K562 (cell line): ENCODE results near the gene IFFO2. TPM values are rescaled to one million over a fixed set of nuclear protein-coding genes. Genes with fewer than 3 reads are reported as not detected.
A peak's percentile ranks its signal among the peaks of the same experiment; 100 is the strongest.

ENCODE experiments used
- ATF7 ChIP-seq: fragments of 450-650 bp; IDR thresholded peaks from 2 replicates; pipeline ENCODE4 v1.7.1; 2014; ENCODE audit warnings: mild to moderate bottlenecking, moderate library complexity
- BHLHE40 ChIP-seq: IDR thresholded peaks from 2 replicates; pipeline ENCODE4 v1.6.1; 2011; ENCODE audit warnings: low read length, improper control_type of control experiment
- EGR1 ChIP-seq: fragments of 450-650 bp; conservative IDR thresholded peaks from 2 replicates; pipeline ENCODE4 v1.6.1; 2017; ENCODE audit warnings: mild to moderate bottlenecking
- EHMT2 ChIP-seq: fragments of 450-650 bp; IDR thresholded peaks from 2 replicates; pipeline ENCODE4 v1.6.1; 2018; ENCODE audit warnings: antibody characterized with exemption
- ELK1 ChIP-seq: sonication (generic); formaldehyde crosslinking; IDR thresholded peaks from 2 replicates; pipeline ENCODE4 v1.8.1; 2022; ENCODE audit warnings: missing genetic modification reagents
- EP300 ChIP-seq: IDR thresholded peaks from 2 replicates; pipeline ENCODE4 v1.6.1; 2012; ENCODE audit warnings: low read length, improper control_type of control experiment
- EP400 ChIP-seq: fragments of 450-650 bp; IDR thresholded peaks from 2 replicates; pipeline ENCODE4 v1.6.1; 2017; ENCODE audit warnings: antibody characterized with exemption, mild to moderate bottlenecking, moderate library complexity
- ERF ChIP-seq: fragments of 450-650 bp; formaldehyde crosslinking; IDR thresholded peaks from 2 replicates; pipeline ENCODE4 v1.4.0; 2020; ENCODE audit warnings: mild to moderate bottlenecking, mixed read lengths
- FOS ChIP-seq: IDR thresholded peaks from 3 replicates; pipeline ENCODE4 v1.6.1; 2011; ENCODE audit not compliant: insufficient read length; ENCODE audit errors: extremely low read depth
- GABPB2 ChIP-seq: fragments of 250-450 bp; sonication (Bioruptor Pico); conservative IDR thresholded peaks from 2 replicates; pipeline ENCODE4 v1.5.1; 2021; ENCODE audit warnings: mild to moderate bottlenecking
- GTF2E2 ChIP-seq: fragments of 200-800 bp; sonication (Bioruptor generic); IDR thresholded peaks from 2 replicates; pipeline ENCODE4 v1.6.1; 2016; ENCODE audit warnings: missing genetic modification characterization, missing compliant biosample characterization
- HIVEP1 ChIP-seq: fragments of 250-450 bp; sonication (Bioruptor Pico); IDR thresholded peaks from 2 replicates; pipeline ENCODE4 v1.4.0; 2020; ENCODE audit warnings: mild to moderate bottlenecking
- HMBOX1 ChIP-seq: sonication (generic); IDR thresholded peaks from 2 replicates; pipeline ENCODE4 v1.6.1; 2016
- HNRNPLL ChIP-seq: fragments of 200-400 bp; formaldehyde crosslinking; IDR thresholded peaks from 2 replicates; pipeline ENCODE4 v1.6.1; 2017; ENCODE audit warnings: low read length, low read depth, mild to moderate bottlenecking; ENCODE audit not compliant: poor library complexity, severe bottlenecking
- IFI16 ChIP-seq: fragments of 250-450 bp; sonication (Bioruptor Pico); IDR thresholded peaks from 2 replicates; pipeline ENCODE4 v2.1.2; 2022; ENCODE audit warnings: mild to moderate bottlenecking, inconsistent platforms
- KDM1A ChIP-seq, 2 experiments: fragments of 450-650 bp; IDR thresholded peaks; 2 replicates each; pipeline ENCODE4 v1.6.1; 2016; ENCODE audit warnings: mild to moderate bottlenecking in 2 of 2
- LCOR ChIP-seq: sonication (generic); formaldehyde crosslinking; IDR thresholded peaks from 2 replicates; pipeline ENCODE4 v1.8.0; 2022; ENCODE audit warnings: mild to moderate bottlenecking, missing genetic modification reagents
- MEIS2 ChIP-seq: fragments of 450-650 bp; IDR thresholded peaks from 2 replicates; pipeline ENCODE4 v1.6.1; 2014; ENCODE audit warnings: mild to moderate bottlenecking; ENCODE audit not compliant: partially characterized antibody
- NEUROD1 ChIP-seq: fragments of 150-350 bp; IDR thresholded peaks from 2 replicates; pipeline ENCODE4 v1.6.1; 2014; ENCODE audit warnings: borderline replicate concordance, low read length, low read depth; ENCODE audit not compliant: partially characterized antibody
- NFE2L1 ChIP-seq: fragments of 450-650 bp; IDR thresholded peaks from 2 replicates; pipeline ENCODE4 v1.6.1; 2016; ENCODE audit warnings: missing genetic modification characterization, low read depth, mild to moderate bottlenecking, missing compliant biosample characterization, moderate library complexity, borderline replicate concordance
- NRF1 ChIP-seq, 2 experiments: fragments of 450-650 bp; IDR thresholded peaks in 1 of 2; conservative IDR thresholded peaks in 1 of 2; 2 replicates each; pipeline ENCODE4 v1.6.1; 2014; ENCODE audit warnings: mild to moderate bottlenecking in 2 of 2
- POLR2AphosphoS2 ChIP-seq: IDR thresholded peaks from 2 replicates; pipeline ENCODE4 v1.6.1; 2012; ENCODE audit warnings: low read length, improper control_type of control experiment
- RBM22 ChIP-seq: fragments of 200-400 bp; formaldehyde crosslinking; IDR thresholded peaks from 2 replicates; pipeline ENCODE4 v1.6.1; 2018; ENCODE audit warnings: low read length, low read depth; ENCODE audit not compliant: poor library complexity, severe bottlenecking
- RCOR1 ChIP-seq, 2 experiments: IDR thresholded peaks; 2 replicates each; pipeline ENCODE4 v1.6.1; 2012; ENCODE audit warnings: low read depth in 2 of 2, low read length in 2 of 2, borderline replicate concordance in 1 of 2, improper control_type of control experiment in 1 of 2
- SP2 ChIP-seq: IDR thresholded peaks from 2 replicates; pipeline ENCODE4 v1.6.1; 2011; ENCODE audit warnings: mild to moderate bottlenecking, low read depth, low read length, moderate library complexity; ENCODE audit not compliant: poor library complexity, severe bottlenecking; ENCODE audit errors: extremely low read depth
- SREBF1 ChIP-seq: fragments of 150-350 bp; IDR thresholded peaks from 2 replicates; pipeline ENCODE4 v1.6.1; 2014; ENCODE audit warnings: antibody characterized with exemption, low read depth, low read length, borderline replicate concordance
- ZFX ChIP-seq: sonication (generic); formaldehyde crosslinking; IDR thresholded peaks from 2 replicates; pipeline ENCODE4 v1.8.0; 2022; ENCODE audit warnings: mild to moderate bottlenecking, missing genetic modification reagents, moderate library complexity
- ZNF165 ChIP-seq: fragments of 250-450 bp; sonication (Bioruptor Pico); IDR thresholded peaks from 2 replicates; pipeline ENCODE4 v1.4.0; 2020; ENCODE audit warnings: borderline replicate concordance
- ZNF436 ChIP-seq: fragments of 250-450, 450-650 bp; sonication (Bioruptor Pico); formaldehyde crosslinking; IDR thresholded peaks from 2 replicates; pipeline ENCODE4 v1.7.0; 2020; ENCODE audit warnings: mild to moderate bottlenecking
- polyA plus RNA-seq, 8 experiments: library from polyadenylated mRNA; depleted of rRNA in 4 of 8; stranded (reverse) in 5 of 8; unstranded in 3 of 8; fragments of >200 nt; fragmentation: Nextera tagmentation in 2 of 8; fragmentation: Illumina TruSeq in 1 of 8; extraction: Ambion mirVana in 2 of 8; extraction: Trizol in 1 of 8; gene quantifications; 2 replicates each; pipeline versions ENCODE4 v1.2.1 to v1.2.3, GENCODE V29; 2011 to 2014; ENCODE audit warnings: inconsistent platforms in 1 of 8, missing spikeins in 1 of 8
- total RNA-seq, 7 experiments: library from RNA; depleted of rRNA in 6 of 7; stranded (reverse); fragments of >200 nt in 6 of 7; fragmentation: Illumina TruSeq in 2 of 7; extraction: Trizol in 2 of 7; gene quantifications; 2 replicates each; pipeline versions ENCODE4 v1.2.1 to v1.2.3, GENCODE V29; 2011 to 2021; ENCODE audit warnings: low replicate concordance in 1 of 7

The IFFO2 gene
- total and polyA plus RNA-seq, 9 of the 15 experiments (the other 6 are each of a cell fraction or from before 2014, with no cell fraction given): 0.15 to 1.0 (median 0.44) TPM; not detected in 2

DNA sequence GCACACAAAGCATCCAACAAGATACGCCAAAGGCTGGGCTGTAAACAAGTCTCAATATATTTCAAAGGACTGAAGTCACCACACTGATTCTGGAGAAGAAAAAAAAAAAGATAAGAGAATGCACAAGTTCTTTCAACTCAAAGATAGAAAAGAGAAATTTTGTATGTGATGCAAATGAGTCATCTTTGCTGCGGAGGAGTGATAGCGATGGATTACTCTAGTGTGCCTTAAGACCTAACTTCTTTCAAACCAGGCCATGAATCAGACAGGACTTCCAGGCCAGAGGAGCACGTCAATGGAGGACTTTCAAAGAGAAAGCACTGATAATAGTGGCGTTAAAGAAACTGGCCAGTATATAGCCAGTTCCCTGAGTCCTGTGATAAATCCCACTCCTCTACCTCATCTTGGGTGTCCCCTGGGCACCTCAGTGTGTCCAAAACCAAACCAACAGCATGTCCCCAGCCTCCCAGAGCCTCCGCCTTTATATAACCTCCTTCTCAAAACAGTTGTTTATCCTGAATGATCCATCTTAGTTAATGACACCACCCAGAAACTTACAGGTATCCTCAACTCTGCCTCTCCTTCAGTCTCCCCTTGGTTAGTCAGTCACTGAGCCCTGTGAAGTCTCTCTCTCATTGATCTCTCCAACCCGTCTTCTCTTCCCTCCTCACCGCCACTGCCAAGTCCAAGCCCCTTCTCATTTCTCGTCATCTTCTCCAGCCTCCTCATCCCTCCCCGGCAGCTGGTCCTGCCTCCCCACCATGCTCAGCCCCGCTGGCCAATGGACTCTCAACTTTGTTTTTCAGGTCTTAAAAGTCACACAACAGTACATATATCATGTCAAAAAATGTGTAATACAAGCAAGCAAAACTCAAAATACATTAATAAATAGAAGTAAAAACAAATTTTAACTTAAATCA is 47.2 kb upstream of the IFFO2 start (continued):
- peak in 1 of 2 experiments; percentile 70; a peak in 1 of 4 replicates for TF ChIP-seq RCOR1 (IDR thresholded peaks at IDR 0.05; ENCODE audit: borderline replicate concordance in 1 of 2, low read depth in 2 of 2, low read length in 2 of 2)
- no peak for TF ChIP-seq HIVEP1 (CRISPR knock-in tag)
- no peak for TF ChIP-seq ERF (CRISPR knock-in tag)
- no peak for TF ChIP-seq ZNF165
- no peak for TF ChIP-seq BHLHE40
- TF ChIP-seq ATF7: no peak
- TF ChIP-seq HMBOX1: 0 out of 2 replicates have a peak, but pooled peaks have one; percentile 34
- TF ChIP-seq POLR2AphosphoS2: no peak
- peak; percentile 21 to 27; a peak in 2 of 4 replicates for TF ChIP-seq KDM1A (IDR thresholded peaks at IDR 0.05)
- peak; percentile 58 for TF ChIP-seq MEIS2
- no peak for TF ChIP-seq HNRNPLL
- TF ChIP-seq EGR1: peak; percentile 53
- no peak for TF ChIP-seq NFE2L1 (tag)
- TF ChIP-seq ZFX (CRISPR knock-in tag): 0 out of 2 replicates have a peak, but pooled peaks have one; percentile 9
- TF ChIP-seq EHMT2: peak; percentile 32; the same call in 1 of the 2 replicates
- peak; percentile 18 for TF ChIP-seq FOS
- no peak for TF ChIP-seq EP400
- no peak for TF ChIP-seq NRF1 (conservative IDR thresholded peaks at IDR 0.05 in 1 of 2, IDR thresholded peaks at IDR 0.05 in 1 of 2)
- no peak for TF ChIP-seq ELK1 (CRISPR knock-in tag)
- no peak for TF ChIP-seq RBM22
- no peak for TF ChIP-seq GABPB2 (CRISPR knock-in tag)
- TF ChIP-seq EP300: no peak; the same call in 1 of the 2 replicates
- peak; percentile 35 for TF ChIP-seq NEUROD1
- TF ChIP-seq IFI16 (CRISPR knock-in tag): no peak
- TF ChIP-seq LCOR (CRISPR knock-in tag): peak; percentile 80
- 0 out of 2 replicates have a peak, but pooled peaks have one; percentile 58 for TF ChIP-seq GTF2E2 (tag)
- TF ChIP-seq SREBF1: no peak
- no peak for TF ChIP-seq ZNF436 (CRISPR knock-in tag)
- TF ChIP-seq SP2: no peak
